Chondrocyte (in vitro differentiated cells): ENCODE data around the gene SV2B. TPM values are rescaled to one million over a fixed set of nuclear protein-coding genes. Genes with fewer than 3 reads are reported as not detected.

Source experiments
- DNase-seq: peaks from one replicate; pipeline ENCODE4 v3.0.0; 2021; ENCODE audit warnings: mixed read lengths, low spot score
- H3K27ac Mint-ChIP-seq: one replicate; pipeline ENCODE4 v1.8.0; 2021; ENCODE audit warnings: mild to moderate bottlenecking, moderate library complexity, mixed read lengths; ENCODE audit not compliant: unreplicated experiment
- H3K27me3 Mint-ChIP-seq: 2 replicates; pipeline ENCODE4 v1.8.0; 2021; ENCODE audit warnings: low read depth, mixed read lengths
- H3K36me3 Mint-ChIP-seq: 2 replicates; pipeline ENCODE4 v1.8.0; 2021; ENCODE audit warnings: low read depth, mixed read lengths
- H3K4me1 Mint-ChIP-seq: 2 replicates; pipeline ENCODE4 v1.8.0; 2021; ENCODE audit warnings: low read depth, mild to moderate bottlenecking, mixed read lengths
- H3K4me3 Mint-ChIP-seq: one replicate; pipeline ENCODE4 v1.8.0; 2021; ENCODE audit warnings: mild to moderate bottlenecking, moderate library complexity, mixed read lengths; ENCODE audit not compliant: unreplicated experiment
- H3K9me3 Mint-ChIP-seq: 2 replicates; pipeline ENCODE4 v1.8.0; 2021; ENCODE audit warnings: low read depth, mixed read lengths
- CTCF ChIP-seq: fragments of 200-600 bp; sonication (generic); IDR thresholded peaks from 2 replicates; pipeline ENCODE4 v1.5.0; 2021; ENCODE audit warnings: antibody characterized with exemption, mild to moderate bottlenecking, moderate library complexity
- total RNA-seq: library from RNA; stranded (reverse); gene quantifications from 3 replicates; pipeline ENCODE4 v1.2.1, GENCODE V29; 2021

SV2B gene
- total RNA-seq, 1 donor from 2014 or later, result not detected

- Mint-ChIP-seq H3K27ac (no peak overlapping the region), H3K36me3 (no peaks in the 10 kb centered on the region), H3K9me3 (no peaks in the 10 kb centered on the region), H3K27me3 (peaks cover 54% of the 10 kb centered on the region), H3K4me3 (no peak overlapping the region), H3K4me1 (no peaks in the 10 kb centered on the region)
- no peak for DNase-seq
- no peak for TF ChIP-seq CTCF
These were observed 207.5 kb downstream of the SV2B start for GRCh38 chr15:91307601-91308000.

DNA sequence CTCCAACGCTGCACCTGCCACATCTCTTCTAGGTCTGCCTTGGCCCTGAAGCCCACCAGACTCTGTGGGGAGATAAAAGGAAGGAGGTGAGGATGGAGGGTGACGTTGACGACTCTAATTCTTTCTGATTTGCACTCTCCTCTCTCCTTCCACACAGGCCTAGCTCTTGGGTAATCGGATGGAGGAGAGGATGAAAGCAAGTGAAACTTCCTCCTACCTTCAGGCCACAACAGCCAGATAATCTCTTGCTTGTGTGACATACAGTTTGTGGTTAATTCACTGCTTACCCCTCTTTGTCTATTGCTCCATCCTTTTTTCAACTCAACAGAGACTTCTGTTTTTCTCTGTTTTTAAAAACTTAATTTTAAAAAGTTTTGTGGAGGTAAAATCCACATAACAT, 208.1 kb downstream of the SV2B start:
- Mint-ChIP-seq H3K27me3 (peaks cover 50% of the 10 kb centered on the region), H3K27ac (no peak overlapping the region), H3K4me3 (no peak overlapping the region), H3K36me3 (no peaks in the 10 kb centered on the region), H3K4me1 (no peaks in the 10 kb centered on the region), H3K9me3 (no peaks in the 10 kb centered on the region)
- DNase-seq, result no peak
- TF ChIP-seq CTCF, result no peak

- no peak for DNase-seq
- H3K27ac Mint-ChIP-seq, result no peak overlapping the region
- no peaks in the 10 kb centered on the region for H3K9me3 Mint-ChIP-seq
- H3K27me3 Mint-ChIP-seq, result peaks cover 45% of the 10 kb centered on the region
- no peaks in the 10 kb centered on the region for H3K36me3 Mint-ChIP-seq
- H3K4me3 Mint-ChIP-seq, result no peak overlapping the region
- H3K4me1 Mint-ChIP-seq, result no peaks in the 10 kb centered on the region
- no peak for TF ChIP-seq CTCF
These were observed 208.8 kb downstream of the SV2B start for GRCh38 chr15:91308855-91309254.

DNA sequence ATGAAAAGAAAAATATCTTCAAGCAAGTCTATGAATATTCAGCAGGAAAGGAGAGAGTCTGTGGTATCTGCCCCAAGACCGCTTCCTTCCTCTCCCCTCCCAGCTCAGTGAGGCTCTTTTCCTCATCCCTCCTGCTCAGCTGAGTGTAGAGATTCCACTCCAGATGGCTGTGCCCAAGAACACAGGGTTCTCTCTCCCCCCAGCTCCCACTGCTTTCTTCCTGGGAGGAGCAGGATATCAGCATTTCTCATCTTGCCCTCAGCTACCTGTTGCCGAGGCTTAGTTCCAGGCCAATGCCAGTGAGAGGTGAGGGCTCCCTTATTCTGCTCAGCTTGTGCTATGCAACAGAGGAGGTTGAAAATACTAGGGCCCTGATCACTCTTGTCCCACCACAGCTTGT, 211.9 kb downstream of the SV2B start:
- no peaks in the 10 kb centered on the region for H3K9me3 Mint-ChIP-seq
- no peaks in the 10 kb centered on the region for H3K36me3 Mint-ChIP-seq
- DNase-seq, result no peak
- no peak overlapping the region for H3K4me3 Mint-ChIP-seq
- TF ChIP-seq CTCF, result no peak
- H3K4me1 Mint-ChIP-seq, result no peaks in the 10 kb centered on the region
- no peak overlapping the region for H3K27ac Mint-ChIP-seq
- H3K27me3 Mint-ChIP-seq, result peaks cover 22% of the 10 kb centered on the region

GRCh38 chr15:91316126-91316525, 216.1 kb downstream of the SV2B start:
- H3K4me1 Mint-ChIP-seq, result no peaks in the 10 kb centered on the region
- H3K27ac Mint-ChIP-seq, result no peak overlapping the region
- TF ChIP-seq CTCF, result no peak
- DNase-seq, result no peak
- H3K36me3 Mint-ChIP-seq, result no peaks in the 10 kb centered on the region
- no peak overlapping the region for H3K4me3 Mint-ChIP-seq
- H3K27me3 Mint-ChIP-seq, result peaks cover 7% of the 10 kb centered on the region
- no peaks in the 10 kb centered on the region for H3K9me3 Mint-ChIP-seq
